ENCODE measurements around the gene CYP4F11. TPM values are rescaled to one million over a fixed set of nuclear protein-coding genes. Genes with fewer than 3 reads are reported as not detected.

CYP4F11 gene
- total RNA-seq, 1 donor from 2014 or later, result not detected

DNA sequence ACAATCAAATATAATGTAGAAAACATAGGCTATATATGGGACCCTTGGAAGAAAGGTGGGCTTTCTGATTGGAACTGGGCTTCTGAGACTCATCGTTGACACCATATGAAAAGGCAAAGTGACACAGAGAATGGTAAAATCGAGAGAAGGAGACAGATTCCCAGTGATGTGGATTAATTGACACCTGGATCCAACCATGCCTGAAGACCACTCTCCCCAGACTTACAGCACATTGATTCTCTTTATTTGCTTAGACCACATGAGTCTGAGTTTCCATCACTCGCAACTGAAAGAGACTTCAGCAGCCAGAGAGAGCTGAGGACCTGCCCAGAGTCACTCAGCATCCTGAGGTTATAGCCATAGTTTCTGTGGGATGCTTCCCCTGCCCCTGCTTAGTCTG, 6.0 kb downstream of the CYP4F11 start:
- no peaks in the 10 kb centered on the region for H3K4me1 Mint-ChIP-seq
- DNase-seq (ENCODE audit: low spot score in 2 of 2, unreplicated experiment in 2 of 2), result no peak
- no peaks in the 10 kb centered on the region for H3K27me3 Mint-ChIP-seq (ENCODE audit: low read depth)
- H3K36me3 Mint-ChIP-seq, result peaks cover 8% of the 10 kb centered on the region
- H3K9me3 Mint-ChIP-seq, result peaks cover 62% of the 10 kb centered on the region
- H3K27ac Mint-ChIP-seq, result no peak overlapping the region
- TF ChIP-seq, protein P1, sequence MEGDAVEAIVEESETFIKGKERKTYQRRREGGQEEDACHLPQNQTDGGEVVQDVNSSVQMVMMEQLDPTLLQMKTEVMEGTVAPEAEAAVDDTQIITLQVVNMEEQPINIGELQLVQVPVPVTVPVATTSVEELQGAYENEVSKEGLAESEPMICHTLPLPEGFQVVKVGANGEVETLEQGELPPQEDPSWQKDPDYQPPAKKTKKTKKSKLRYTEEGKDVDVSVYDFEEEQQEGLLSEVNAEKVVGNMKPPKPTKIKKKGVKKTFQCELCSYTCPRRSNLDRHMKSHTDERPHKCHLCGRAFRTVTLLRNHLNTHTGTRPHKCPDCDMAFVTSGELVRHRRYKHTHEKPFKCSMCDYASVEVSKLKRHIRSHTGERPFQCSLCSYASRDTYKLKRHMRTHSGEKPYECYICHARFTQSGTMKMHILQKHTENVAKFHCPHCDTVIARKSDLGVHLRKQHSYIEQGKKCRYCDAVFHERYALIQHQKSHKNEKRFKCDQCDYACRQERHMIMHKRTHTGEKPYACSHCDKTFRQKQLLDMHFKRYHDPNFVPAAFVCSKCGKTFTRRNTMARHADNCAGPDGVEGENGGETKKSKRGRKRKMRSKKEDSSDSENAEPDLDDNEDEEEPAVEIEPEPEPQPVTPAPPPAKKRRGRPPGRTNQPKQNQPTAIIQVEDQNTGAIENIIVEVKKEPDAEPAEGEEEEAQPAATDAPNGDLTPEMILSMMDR (IDR thresholded peaks at IDR 0.05; ENCODE audit: unreplicated experiment), result no peak
- no peak overlapping the region for H3K4me3 Mint-ChIP-seq

DNA sequence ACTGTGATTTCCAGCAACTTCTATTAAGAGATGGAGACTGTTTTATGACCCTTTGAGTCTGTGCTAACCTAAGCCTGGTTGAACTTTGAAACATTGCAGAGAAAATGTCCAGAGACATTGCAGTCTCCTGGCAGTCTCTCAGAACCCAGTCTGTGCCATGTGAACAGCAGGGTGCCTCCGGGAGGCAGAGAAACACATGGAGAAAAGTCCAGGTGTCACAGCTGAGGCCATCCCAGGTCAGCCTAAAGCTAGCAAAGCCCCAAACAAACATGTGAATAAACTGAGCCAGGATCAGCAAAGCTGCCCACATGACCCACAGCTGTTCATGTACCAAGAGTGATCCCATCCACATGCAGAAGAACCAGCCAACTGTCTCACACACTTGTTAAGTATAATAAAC, 7.8 kb downstream of the CYP4F11 start:
- Mint-ChIP-seq H3K27ac (no peak overlapping the region), H3K27me3 (ENCODE audit: low read depth) (no peaks in the 10 kb centered on the region), H3K9me3 (peaks cover 75% of the 10 kb centered on the region), H3K4me3 (no peak overlapping the region), H3K4me1 (no peaks in the 10 kb centered on the region), H3K36me3 (peaks cover 8% of the 10 kb centered on the region)
- no peak for DNase-seq (ENCODE audit: low spot score in 2 of 2, unreplicated experiment in 2 of 2)
- TF ChIP-seq, protein P1 (IDR thresholded peaks at IDR 0.05; ENCODE audit: unreplicated experiment), result no peak

DNA sequence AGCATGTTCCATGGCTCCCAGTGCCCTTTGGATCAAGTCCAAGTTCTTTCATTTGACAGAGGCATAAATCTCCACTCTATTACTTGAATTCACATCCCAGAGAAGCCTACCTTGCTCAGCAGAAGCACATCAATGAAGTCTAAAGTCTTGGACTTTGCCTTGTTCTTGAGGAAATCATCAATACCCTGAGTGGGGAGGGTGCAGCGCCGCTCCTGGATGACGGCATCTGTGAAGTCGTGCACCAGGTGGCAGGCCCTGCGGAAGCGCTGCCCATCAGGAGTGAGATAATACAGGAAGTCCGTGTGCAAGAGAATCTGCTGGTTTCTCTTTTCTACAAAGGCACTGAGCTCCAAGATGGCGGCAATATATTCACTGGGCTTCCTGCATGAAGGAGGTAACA, 10.6 kb downstream of the CYP4F11 start:
- Mint-ChIP-seq H3K27ac (no peak overlapping the region), H3K4me3 (no peak overlapping the region), H3K9me3 (peaks cover 80% of the 10 kb centered on the region), H3K4me1 (no peaks in the 10 kb centered on the region), H3K27me3 (ENCODE audit: low read depth) (no peaks in the 10 kb centered on the region), H3K36me3 (peaks cover 1% of the 10 kb centered on the region)
- TF ChIP-seq, protein P1 (IDR thresholded peaks at IDR 0.05; ENCODE audit: unreplicated experiment), result no peak
- no peak for DNase-seq (ENCODE audit: low spot score in 2 of 2, unreplicated experiment in 2 of 2)

DNA sequence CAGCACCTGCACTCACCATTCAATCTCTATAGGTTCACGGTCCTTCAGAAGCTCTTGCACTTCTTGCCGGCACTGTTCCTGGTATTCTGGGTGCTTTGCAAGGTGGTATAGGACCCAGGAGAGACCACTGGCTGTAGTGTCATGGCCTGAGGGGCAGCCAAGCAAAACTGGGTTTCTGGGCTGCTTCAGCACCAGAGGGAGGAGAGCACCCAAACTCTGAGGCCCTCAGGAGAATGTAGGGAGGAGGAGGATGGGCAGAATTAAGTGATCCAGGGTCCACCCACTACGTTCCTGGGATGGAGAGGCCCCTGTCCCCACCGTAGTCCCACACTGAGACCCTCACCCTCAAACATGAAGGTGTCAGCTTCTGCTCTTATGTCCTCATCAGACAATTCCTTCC, 12.3 kb downstream of the CYP4F11 start:
- no peak overlapping the region for H3K4me3 Mint-ChIP-seq
- H3K9me3 Mint-ChIP-seq, result peaks cover 80% of the 10 kb centered on the region
- H3K27me3 Mint-ChIP-seq (ENCODE audit: low read depth), result no peaks in the 10 kb centered on the region
- H3K27ac Mint-ChIP-seq, result no peak overlapping the region
- H3K36me3 Mint-ChIP-seq, result no peaks in the 10 kb centered on the region
- DNase-seq (ENCODE audit: low spot score in 2 of 2, unreplicated experiment in 2 of 2), result no peak
- H3K4me1 Mint-ChIP-seq, result no peaks in the 10 kb centered on the region
- TF ChIP-seq, protein P1 (IDR thresholded peaks at IDR 0.05; ENCODE audit: unreplicated experiment), result no peak

DNA sequence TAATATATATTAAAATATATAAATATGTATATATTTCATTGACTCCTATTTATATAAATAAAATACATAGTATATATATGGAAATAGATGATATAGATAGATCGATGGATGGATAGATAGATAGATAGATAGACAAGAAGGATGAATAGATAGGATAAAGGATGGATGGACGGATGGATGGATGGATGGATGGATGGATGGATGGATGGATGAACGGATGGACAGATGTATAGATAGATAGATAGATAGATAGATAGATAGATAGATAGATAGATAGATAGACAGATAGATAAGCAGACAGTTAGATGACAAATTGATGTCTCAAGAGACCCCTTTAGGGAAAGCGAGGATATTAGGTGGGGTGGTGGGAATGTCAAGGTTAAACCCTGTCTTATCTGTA, 15.1 kb downstream of the CYP4F11 start:
- no peaks in the 10 kb centered on the region for H3K27me3 Mint-ChIP-seq (ENCODE audit: low read depth)
- no peak overlapping the region for H3K27ac Mint-ChIP-seq
- H3K4me3 Mint-ChIP-seq, result no peak overlapping the region
- H3K9me3 Mint-ChIP-seq, result peaks cover 83% of the 10 kb centered on the region
- no peak for DNase-seq (ENCODE audit: low spot score in 2 of 2, unreplicated experiment in 2 of 2)
- H3K4me1 Mint-ChIP-seq, result no peaks in the 10 kb centered on the region
- TF ChIP-seq, protein P1 (IDR thresholded peaks at IDR 0.05; ENCODE audit: unreplicated experiment), result no peak
- H3K36me3 Mint-ChIP-seq, result no peaks in the 10 kb centered on the region

DNA sequence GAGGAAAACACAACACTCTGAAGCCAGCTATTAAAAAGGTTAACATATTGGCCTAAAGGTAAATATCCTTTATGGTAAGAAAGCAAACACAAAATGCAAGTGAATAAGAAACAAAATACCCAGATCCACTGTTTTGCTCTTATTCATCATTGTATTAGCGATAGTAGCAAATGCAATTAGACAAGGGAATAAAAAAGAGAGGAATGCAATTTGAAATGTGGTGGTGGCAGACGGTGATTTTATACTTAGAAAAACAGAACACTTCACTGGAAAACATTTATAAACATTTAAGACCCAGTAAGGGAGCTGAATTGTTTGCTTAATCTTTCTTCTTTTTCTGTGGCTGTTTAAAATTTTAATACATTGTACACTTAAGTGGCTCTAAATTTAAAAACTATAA, 19.2 kb downstream of the CYP4F11 start:
- Mint-ChIP-seq H3K9me3 (peaks cover 72% of the 10 kb centered on the region), H3K4me3 (no peak overlapping the region), H3K27ac (no peak overlapping the region), H3K4me1 (no peaks in the 10 kb centered on the region), H3K36me3 (peaks cover 1% of the 10 kb centered on the region), H3K27me3 (ENCODE audit: low read depth) (no peaks in the 10 kb centered on the region)
- TF ChIP-seq, protein P1 (IDR thresholded peaks at IDR 0.05; ENCODE audit: unreplicated experiment), result no peak
- no peak for DNase-seq (ENCODE audit: low spot score in 2 of 2, unreplicated experiment in 2 of 2)
